ENCODE measurements around the gene CCDC141. TPM values are rescaled to one million over a fixed set of nuclear protein-coding genes. Genes with fewer than 3 reads are reported as not detected.

The CCDC141 gene
- total RNA-seq, 1 experiment from 2014 or later: 0.30 TPM

GRCh38 chr2:179050755-179051154 is 818 bp upstream of the CCDC141 start:
- DNase-seq (ENCODE audit: low read depth, low spot score): no peak
- H3K27me3 ChIP-seq (ENCODE audit: insufficient read depth, low read length): no peaks in the 10 kb centered on the region
- TF ChIP-seq ZBTB33 (IDR thresholded peaks at IDR 0.05; ENCODE audit: extremely low read depth, insufficient replicate concordance, low read length) (no peak), CTCF (IDR thresholded peaks at IDR 0.05 in 2 of 3, conservative IDR thresholded peaks at IDR 0.05 in 1 of 3; ENCODE audit: borderline replicate concordance in 1 of 3, insufficient read depth in 1 of 3, low read depth in 2 of 3, low read length in 2 of 3) (no peak), EGR1 (IDR thresholded peaks at IDR 0.05; ENCODE audit: low read depth) (no peak), MAX (IDR thresholded peaks at IDR 0.05) (no peak), ZFX (IDR thresholded peaks at IDR 0.05) (no peak), SIN3A (IDR thresholded peaks at IDR 0.05; ENCODE audit: low read depth) (no peak), YY1 (IDR thresholded peaks at IDR 0.05; ENCODE audit: extremely low read depth, insufficient replicate concordance, low read depth, low read length) (no peak), ELF1 (IDR thresholded peaks at IDR 0.05; ENCODE audit: borderline replicate concordance, low read depth) (no peak), EZH2 (IDR thresholded peaks at IDR 0.05) (no peak), POLR2AphosphoS5 (IDR thresholded peaks at IDR 0.05; ENCODE audit: low read depth, low read length) (no peak), POLR2A (IDR thresholded peaks at IDR 0.05; ENCODE audit: borderline replicate concordance, extremely low read depth, insufficient read depth, insufficient read length) (no peak), TCF7L2 (IDR thresholded peaks at IDR 0.05; ENCODE audit: borderline replicate concordance, extremely low read depth, insufficient read depth, insufficient read length) (no peak), REST (IDR thresholded peaks at IDR 0.05; ENCODE audit: low read depth) (no peak), FOSL1 (IDR thresholded peaks at IDR 0.05; ENCODE audit: low read depth) (no peak), EZH2phosphoT487 (IDR thresholded peaks at IDR 0.05; ENCODE audit: borderline replicate concordance) (no peak), ATF3 (IDR thresholded peaks at IDR 0.05) (no peak)
- no peak for ATAC-seq
- intact Hi-C loops (cut with micrococcal nuclease): no loop called here
- no TSS peak for BruUV-seq (replicated peaks)
- RAD21 ChIA-PET (ENCODE audit: low non-redundant PET in 1 of 2, low total read pairs in 2 of 2, uncharacterized antibody in 2 of 2, unreplicated experiment in 2 of 2): no interaction called here
- no peak overlapping the region for H2AFZ ChIP-seq (ENCODE audit: low read depth, low read length, poor library complexity, severe bottlenecking)
- H3K9me2 ChIP-seq (ENCODE audit: insufficient read depth): no peaks in the 10 kb centered on the region
- CTCF ChIA-PET: no interaction called here
- no peak overlapping the region for H3K4me2 ChIP-seq (ENCODE audit: low read length)
- H3K36me3 ChIP-seq (ENCODE audit: control insufficient read depth in 1 of 2, insufficient read depth in 2 of 2, low read length in 2 of 2): no peaks in the 10 kb centered on the region
- no peaks in the 10 kb centered on the region for H4K20me1 ChIP-seq (ENCODE audit: insufficient read depth)
- no peak overlapping the region for H3K9ac ChIP-seq (ENCODE audit: low read length)
- H3K9me3 ChIP-seq (ENCODE audit: control insufficient read depth in 1 of 2, insufficient read depth in 1 of 2, low read depth in 1 of 2, low read length in 2 of 2): no peaks in the 10 kb centered on the region
- H3K27ac ChIP-seq (ENCODE audit: low read depth, low read length): no peak overlapping the region
- POLR2A ChIA-PET: no interaction called here
- no peaks in the 10 kb centered on the region for H3K4me1 ChIP-seq (ENCODE audit: control insufficient read depth in 1 of 2, insufficient read depth in 2 of 2, low read length in 2 of 2)
- H3K79me2 ChIP-seq (ENCODE audit: insufficient read depth, low read length): no peaks in the 10 kb centered on the region
- no peak overlapping the region for H3K4me3 ChIP-seq (replicated peaks in 1 of 2; ENCODE audit: low read depth in 1 of 2, low read length in 2 of 2)

Measured in HCT116 (cell line).